ENCODE data around the gene NUP210.
A peak's percentile ranks its signal among the peaks of the same experiment; 100 is the strongest.
"Not testable (repeated sequence)": the region's sequence is repeated elsewhere in the genome, so short reads cannot be mapped to it uniquely, and the experiment has no call there.

NUP210 gene

GRCh38 chr3:13420045-13420830 lies at the start of gene NUP210:
Gene NUP210 (minus strand): TSS chr3:13420322. CDS start chr3:13420226, 96 bp downstream.
- DNase-seq (ENCODE audit: low read depth, low spot score): peak; percentile 45

- DNase-seq (ENCODE audit: low read depth, low spot score): no peak
Observed at GRCh38 chr3:13466781-13467180, 46.7 kb upstream of the NUP210 start.

- no peak for DNase-seq (ENCODE audit: low read depth, low spot score)
Observed at GRCh38 chr3:13465236-13465873, 45.2 kb upstream of the NUP210 start.

GRCh38 chr3:13463618-13464400 lies 43.7 kb upstream of the NUP210 start:
- no peak for DNase-seq (ENCODE audit: low read depth, low spot score)

- DNase-seq (ENCODE audit: low read depth, low spot score): no peak
Observed at GRCh38 chr3:13462822-13463221, 42.7 kb upstream of the NUP210 start.

- DNase-seq (ENCODE audit: low read depth, low spot score): no peak
Observed at GRCh38 chr3:13462125-13462629, 42.1 kb upstream of the NUP210 start.

- DNase-seq (ENCODE audit: low read depth, low spot score): peak; percentile 95
Observed at GRCh38 chr3:13461169-13462124, 41.3 kb upstream of the NUP210 start.

GRCh38 chr3:13460341-13460736 lies 40.2 kb upstream of the NUP210 start:
- DNase-seq (ENCODE audit: low read depth, low spot score): no peak

GRCh38 chr3:13459605-13460340 lies 39.7 kb upstream of the NUP210 start:
- DNase-seq (ENCODE audit: low read depth, low spot score): no peak

- DNase-seq (ENCODE audit: low read depth, low spot score): no peak
Observed at GRCh38 chr3:13457593-13457992, 37.5 kb upstream of the NUP210 start.

- DNase-seq (ENCODE audit: low read depth, low spot score): no peak
Observed at GRCh38 chr3:13455644-13456043, 35.5 kb upstream of the NUP210 start.

GRCh38 chr3:13452490-13453335 lies 32.6 kb upstream of the NUP210 start:
- DNase-seq (ENCODE audit: low read depth, low spot score): peak; percentile 53

GRCh38 chr3:13451301-13451673 lies 31.2 kb upstream of the NUP210 start:
- DNase-seq (ENCODE audit: low read depth, low spot score): no peak

GRCh38 chr3:13442882-13443281 lies 22.8 kb upstream of the NUP210 start:
- not testable (repeated sequence) for DNase-seq (ENCODE audit: low read depth, low spot score)

- no peak for DNase-seq (ENCODE audit: low read depth, low spot score)
Observed at GRCh38 chr3:13440204-13440817, 20.2 kb upstream of the NUP210 start.

GRCh38 chr3:13436213-13436612 lies 16.1 kb upstream of the NUP210 start:
- not testable (repeated sequence) for DNase-seq (ENCODE audit: low read depth, low spot score)

GRCh38 chr3:13433912-13434311 lies 13.8 kb upstream of the NUP210 start:
- peak; percentile 46 for DNase-seq (ENCODE audit: low read depth, low spot score)

GRCh38 chr3:13432093-13432492 lies 12.0 kb upstream of the NUP210 start:
- no peak for DNase-seq (ENCODE audit: low read depth, low spot score)

- not testable (repeated sequence) for DNase-seq (ENCODE audit: low read depth, low spot score)
Observed at GRCh38 chr3:13430411-13430875, 10.3 kb upstream of the NUP210 start.
